CD14-positive monocyte (primary cell): ENCODE data around the gene CTPS1. TPM values are rescaled to one million over a fixed set of nuclear protein-coding genes. Genes with fewer than 3 reads are reported as not detected.

Experiments
- DNase-seq, 3 donors: peaks; one replicate each; pipeline ENCODE4 v3.0.0-alpha.2; 2011 to 2022
- H2AFZ ChIP-seq: 2 replicates; pipeline ENCODE4 v1.6.0; 2012; ENCODE audit warnings: mild to moderate bottlenecking, low read depth, low read length, inconsistent platforms; ENCODE audit not compliant: insufficient read depth, poor library complexity, severe bottlenecking
- H3K27ac ChIP-seq, 2 donors: 1 replicate in 1 of 2; 2 replicates in 1 of 2; pipeline ENCODE4 v1.5.1; 2012 to 2013; ENCODE audit warnings: low read length in 2 of 2, control low read depth in 1 of 2, inconsistent platforms in 1 of 2, low read depth in 1 of 2, mild to moderate bottlenecking in 1 of 2
- H3K27me3 ChIP-seq, 2 donors: one replicate each; pipeline versions ENCODE4 v1.6.0 to v1.6.1; 2011 to 2013; ENCODE audit warnings: low read length in 2 of 2; ENCODE audit not compliant: control insufficient read depth in 2 of 2, insufficient read depth in 2 of 2
- H3K36me3 ChIP-seq, 2 donors: replicated peaks in 1 of 2; 1 replicate in 1 of 2; 2 replicates in 1 of 2; pipeline versions ENCODE4 v1.5.1 to v1.6.1; 2012 to 2013; ENCODE audit warnings: low read length in 2 of 2, control low read depth in 1 of 2, inconsistent platforms in 1 of 2, mild to moderate bottlenecking in 1 of 2; ENCODE audit not compliant: insufficient read depth in 2 of 2, control insufficient read depth in 1 of 2
- H3K4me1 ChIP-seq, 2 donors: 1 replicate in 1 of 2; 2 replicates in 1 of 2; pipeline versions ENCODE4 v1.5.1 to v1.6.1; 2012 to 2013; ENCODE audit warnings: low read length in 2 of 2, control low read depth in 1 of 2, inconsistent platforms in 1 of 2, mild to moderate bottlenecking in 1 of 2, moderate library complexity in 1 of 2; ENCODE audit not compliant: insufficient read depth in 2 of 2, control insufficient read depth in 1 of 2
- H3K4me2 ChIP-seq: replicated peaks from 2 replicates; pipeline ENCODE3; 2012; ENCODE audit warnings: low read length, moderate library complexity, mild to moderate bottlenecking; ENCODE audit not compliant: poor library complexity, severe bottlenecking; ENCODE audit errors: extremely low read depth
- H3K4me3 ChIP-seq, 3 experiments: fragments of 200-600 bp in 1 of 3; sonication (generic) in 1 of 3; replicated peaks in 1 of 3; 1 replicate in 2 of 3; 2 replicates in 1 of 3; pipeline ENCODE4 v1.5.1; 2011 to 2013; ENCODE audit warnings: low read length in 3 of 3, mild to moderate bottlenecking in 3 of 3, control low read depth in 2 of 3, low read depth in 2 of 3, inconsistent platforms in 1 of 3, moderate library complexity in 1 of 3
- H3K79me2 ChIP-seq: 2 replicates; pipeline ENCODE4 v1.6.0; 2012; ENCODE audit warnings: mild to moderate bottlenecking, control low read depth, inconsistent platforms, low read length, moderate library complexity; ENCODE audit not compliant: insufficient read depth
- H3K9ac ChIP-seq: 2 replicates; pipeline ENCODE4 v1.6.0; 2017; ENCODE audit warnings: low read length, mild to moderate bottlenecking; ENCODE audit not compliant: insufficient read depth, poor library complexity, severe bottlenecking
- H3K9me3 ChIP-seq, 2 donors: replicated peaks in 1 of 2; 1 replicate in 1 of 2; 2 replicates in 1 of 2; pipeline versions ENCODE4 v1.5.1 to v1.6.1; 2012 to 2013; ENCODE audit warnings: low read length in 2 of 2, control low read depth in 1 of 2; ENCODE audit not compliant: control insufficient read depth in 1 of 2, insufficient read depth in 1 of 2
- H4K20me1 ChIP-seq: 2 replicates; pipeline ENCODE4 v1.6.0; 2012; ENCODE audit warnings: mild to moderate bottlenecking, low read length, control low read depth, moderate library complexity; ENCODE audit not compliant: insufficient read depth
- H3K27ac Mint-ChIP-seq, 7 donors: one replicate each; pipeline ENCODE4 v1.8.0; 2020; ENCODE audit warnings: mild to moderate bottlenecking in 7 of 7, mixed read lengths in 7 of 7, moderate library complexity in 6 of 7, inconsistent platforms in 2 of 7
- H3K27me3 Mint-ChIP-seq, 3 donors: one replicate each; pipeline ENCODE4 v1.8.0; 2021 to 2022; ENCODE audit warnings: low read depth in 3 of 3, mild to moderate bottlenecking in 3 of 3, mixed read lengths in 3 of 3, moderate library complexity in 3 of 3, inconsistent platforms in 1 of 3
- H3K36me3 Mint-ChIP-seq, 2 donors: one replicate each; pipeline ENCODE4 v1.8.0; 2020; ENCODE audit warnings: mixed read lengths in 2 of 2, inconsistent platforms in 1 of 2, mild to moderate bottlenecking in 1 of 2
- H3K4me1 Mint-ChIP-seq: one replicate; pipeline ENCODE4 v1.8.0; 2020; ENCODE audit warnings: mild to moderate bottlenecking, mixed read lengths
- H3K4me3 Mint-ChIP-seq, 2 donors: one replicate each; pipeline ENCODE4 v1.8.0; 2020; ENCODE audit warnings: mild to moderate bottlenecking in 2 of 2, mixed read lengths in 2 of 2, moderate library complexity in 1 of 2
- H3K9me3 Mint-ChIP-seq, 7 donors: one replicate each; pipeline ENCODE4 v1.8.0; 2020 to 2022; ENCODE audit warnings: mixed read lengths in 7 of 7, mild to moderate bottlenecking in 6 of 7, moderate library complexity in 6 of 7, inconsistent platforms in 2 of 7
- CTCF ChIP-seq: fragments of 200-600 bp; IDR thresholded peaks from one replicate; pipeline ENCODE4 v1.8.0; 2022; ENCODE audit warnings: antibody characterized with exemption, mild to moderate bottlenecking
- WGBS: methylation state at CpG from one replicate; pipeline ENCODE4 v1.1.5; 2013; ENCODE audit warnings: missing lambda C conversion rate; ENCODE audit not compliant: insufficient coverage; 5-methylcytosine and 5-hydroxymethylcytosine counted together
- intact Hi-C, 2 donors: fragments of 100-400 bp; cut with micrococcal nuclease; formaldehyde crosslinking; loops; one replicate each; pipeline versions ENCODE4 v1.15.0 to v1.15.1; 2023
- polyA plus RNA-seq, 3 donors: library from polyadenylated mRNA; depleted of rRNA in 1 of 3; unstranded in 2 of 3; stranded (reverse) in 1 of 3; fragments of 300-500 nt in 2 of 3; fragments of >200 nt in 1 of 3; fragmentation: Illumina TruSeq in 2 of 3; gene quantifications; 1 replicate in 2 of 3; 2 replicates in 1 of 3; pipeline ENCODE4 v1.2.3, GENCODE V29; 2012 to 2021

Gene CTPS1
- polyA plus RNA-seq, 3 donors: 5.3 to 8.6 (median 6.0) TPM

- peaks cover 51 to 69% of the 10 kb centered on the region in 2 donors for H3K36me3 Mint-ChIP-seq
Observed at GRCh38 chr1:41046347-41046775, 66.9 kb downstream of the CTPS1 start.

GRCh38 chr1:41048540-41048939 lies 69.0 kb downstream of the CTPS1 start:
- H3K9ac ChIP-seq: no peak overlapping the region
- H3K27me3 ChIP-seq: no peaks in the 10 kb centered on the region
- Mint-ChIP-seq H3K36me3 (peaks cover 50 to 63% of the 10 kb centered on the region in 2 donors), H3K27me3 (peaks cover 0 to 2% (median 0%) of the 10 kb centered on the region in 3 donors), H3K9me3 (peaks cover 0 to 2% (median 0%) of the 10 kb centered on the region in 7 donors), H3K4me3 (no peak overlapping the region), H3K4me1 (peaks cover 14% of the 10 kb centered on the region), H3K27ac (peak overlapping the region in 1 of 7 donors; percentile 38)
- peaks cover 8 to 9% of the 10 kb centered on the region in 2 donors for H3K4me1 ChIP-seq
- H3K9me3 ChIP-seq: no peaks in the 10 kb centered on the region
- peaks cover 19 to 69% of the 10 kb centered on the region in 2 donors for H3K36me3 ChIP-seq
- intact Hi-C loops: no loop called here
- TF ChIP-seq CTCF: no peak
- no peaks in the 10 kb centered on the region for H4K20me1 ChIP-seq
- no peaks in the 10 kb centered on the region for H3K79me2 ChIP-seq
- H3K4me2 ChIP-seq: no peak overlapping the region
- no CpG with 5 or more reads among the region's 3 CpGs for WGBS
- DNase-seq: no peak
- no peak overlapping the region for H3K4me3 ChIP-seq
- no peak overlapping the region for H2AFZ ChIP-seq
- H3K27ac ChIP-seq: no peak overlapping the region

More at GRCh38 chr1:41046347-41046775, 66.9 kb downstream of the CTPS1 start:
- Histone ChIP-seq H3K27me3 (no peaks in the 10 kb centered on the region), H3K4me3 (no peak overlapping the region), H3K4me1 (peaks cover 0 to 9% of the 10 kb centered on the region in 2 donors), H4K20me1 (no peaks in the 10 kb centered on the region), H2AFZ (no peak overlapping the region), H3K9me3 (no peaks in the 10 kb centered on the region), H3K79me2 (no peaks in the 10 kb centered on the region), H3K4me2 (no peak overlapping the region), H3K27ac (no peak overlapping the region), H3K9ac (no peak overlapping the region), H3K36me3 (peaks cover 21 to 65% of the 10 kb centered on the region in 2 donors)
- H3K9me3 Mint-ChIP-seq: peaks cover 0 to 2% (median 0%) of the 10 kb centered on the region in 7 donors
- no peak overlapping the region for H3K4me3 Mint-ChIP-seq
- H3K27me3 Mint-ChIP-seq: peaks cover 0 to 2% (median 0%) of the 10 kb centered on the region in 3 donors
- intact Hi-C loops: no loop called here
- H3K27ac Mint-ChIP-seq: no peak overlapping the region
- 96% methylated on average over 6 of the region's 10 CpGs for WGBS
- H3K4me1 Mint-ChIP-seq: peaks cover 10% of the 10 kb centered on the region
- TF ChIP-seq CTCF: no peak
- no peak for DNase-seq
